DLD1 (cell line): Measurements from ENCODE around the gene GALNT16.

Experiments used
- in situ Hi-C: cut with HindIII; loops from 2 replicates; pipeline ENCODE4 v1.10.0; 2017; ENCODE audit warnings: low sequenced_read_pairs

The GALNT16 gene

DNA sequence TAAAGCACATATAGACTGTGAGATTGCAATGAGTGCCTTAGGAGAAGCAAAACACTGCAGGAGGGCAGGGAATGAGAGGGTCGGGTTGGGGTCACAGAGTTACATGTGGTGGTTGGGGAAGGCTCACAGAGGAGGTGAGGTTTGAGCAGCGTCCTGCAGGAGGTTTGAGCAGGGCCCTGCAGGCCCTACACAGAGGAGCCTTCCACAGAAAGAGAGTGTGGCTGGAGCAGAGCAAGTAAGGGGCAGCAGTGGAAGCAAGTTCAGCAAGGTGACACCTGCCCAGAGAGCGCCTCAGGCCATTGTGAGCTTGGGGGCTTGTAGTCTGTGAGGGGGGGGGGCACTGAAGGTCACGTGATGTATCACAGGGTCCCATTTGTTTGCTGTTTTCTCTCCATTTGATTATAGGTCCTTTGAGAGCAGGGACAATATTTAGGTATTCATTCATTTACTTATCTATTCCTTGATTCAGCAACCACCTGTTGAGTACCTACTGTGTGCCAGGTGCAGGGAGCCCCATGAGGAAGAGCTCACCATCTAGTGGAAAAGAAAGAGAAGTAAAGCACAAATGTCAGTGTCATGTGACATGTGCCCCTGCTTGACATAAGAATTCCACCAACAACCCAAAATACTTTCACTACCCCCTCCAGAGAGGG, 56.6 kb downstream of the GALNT16 start:
- in situ Hi-C loops, result no loop called here

GRCh38 chr14:69317102-69317755, 57.3 kb downstream of the GALNT16 start:
- in situ Hi-C loops, result no loop called here

GRCh38 chr14:69317780-69318179, 57.8 kb downstream of the GALNT16 start:
- in situ Hi-C loops, result no loop called here

- in situ Hi-C loops, result no loop called here
These were observed 58.3 kb downstream of the GALNT16 start for GRCh38 chr14:69318241-69318640.

GRCh38 chr14:69318901-69319475, 59.0 kb downstream of the GALNT16 start:
- in situ Hi-C loops, result no loop called here

DNA sequence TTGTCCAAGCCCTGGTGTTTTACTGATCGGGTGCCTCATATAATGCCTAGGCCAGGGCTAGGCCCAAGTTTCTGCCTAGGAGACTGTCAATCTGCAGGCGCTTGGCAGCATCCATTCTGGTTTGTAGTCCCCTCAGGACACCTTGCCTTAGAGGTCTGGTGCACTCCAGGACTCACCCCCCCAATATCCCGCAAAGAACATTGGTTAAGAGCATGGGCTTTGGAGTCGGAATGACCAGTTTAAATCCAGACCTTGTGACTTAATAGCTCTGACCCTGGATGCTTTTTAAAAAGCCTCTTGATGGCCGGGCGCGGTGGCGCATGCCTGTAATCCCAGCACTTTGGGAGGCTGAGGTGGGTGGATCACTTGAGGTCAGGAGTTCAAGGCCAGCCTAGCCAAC, 60.0 kb downstream of the GALNT16 start:
- in situ Hi-C loops, result no loop called here

- in situ Hi-C loops, result no loop called here
These were observed 60.8 kb downstream of the GALNT16 start for GRCh38 chr14:69320581-69321365.

DNA sequence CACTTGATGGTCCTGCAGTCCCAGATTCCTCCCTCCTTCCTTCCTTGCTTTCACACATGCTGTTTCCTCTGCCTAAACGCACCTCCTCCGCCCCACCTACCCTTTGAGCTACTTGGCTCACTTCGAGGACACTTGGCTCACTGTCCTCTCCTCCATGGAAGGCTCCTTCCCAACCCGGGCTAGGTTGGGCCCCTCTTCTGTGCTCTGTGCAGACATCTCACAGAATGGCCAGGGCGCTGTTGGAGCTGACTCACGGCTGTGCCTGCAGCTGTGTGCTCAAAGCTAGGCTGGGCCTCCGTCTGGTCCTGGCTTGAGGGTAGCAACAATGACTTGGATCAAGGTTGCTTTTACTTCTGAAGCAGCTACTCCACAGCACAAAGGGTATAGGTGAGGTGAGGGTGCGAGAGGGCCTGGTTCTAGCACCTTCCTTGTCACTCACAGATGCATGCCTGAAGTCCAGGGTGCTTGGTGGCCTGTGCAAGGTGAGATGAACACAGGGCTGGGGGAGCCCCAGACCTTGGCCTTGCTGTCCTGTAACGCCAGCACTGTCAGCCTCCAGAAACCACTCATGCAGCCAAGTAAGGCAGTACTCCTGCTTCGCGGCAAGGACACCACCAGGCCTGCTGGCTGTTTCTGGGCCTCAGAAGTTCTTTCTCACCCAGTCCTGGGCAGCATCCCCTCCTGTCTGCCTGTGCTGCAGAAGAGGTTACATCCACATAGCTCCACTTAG, 61.8 kb downstream of the GALNT16 start:
- in situ Hi-C loops, result no loop called here

GRCh38 chr14:69323266-69323998, 63.5 kb downstream of the GALNT16 start:
- in situ Hi-C loops, result no loop called here

GRCh38 chr14:69323999-69324282, 64.0 kb downstream of the GALNT16 start:
- in situ Hi-C loops, result no loop called here

DNA sequence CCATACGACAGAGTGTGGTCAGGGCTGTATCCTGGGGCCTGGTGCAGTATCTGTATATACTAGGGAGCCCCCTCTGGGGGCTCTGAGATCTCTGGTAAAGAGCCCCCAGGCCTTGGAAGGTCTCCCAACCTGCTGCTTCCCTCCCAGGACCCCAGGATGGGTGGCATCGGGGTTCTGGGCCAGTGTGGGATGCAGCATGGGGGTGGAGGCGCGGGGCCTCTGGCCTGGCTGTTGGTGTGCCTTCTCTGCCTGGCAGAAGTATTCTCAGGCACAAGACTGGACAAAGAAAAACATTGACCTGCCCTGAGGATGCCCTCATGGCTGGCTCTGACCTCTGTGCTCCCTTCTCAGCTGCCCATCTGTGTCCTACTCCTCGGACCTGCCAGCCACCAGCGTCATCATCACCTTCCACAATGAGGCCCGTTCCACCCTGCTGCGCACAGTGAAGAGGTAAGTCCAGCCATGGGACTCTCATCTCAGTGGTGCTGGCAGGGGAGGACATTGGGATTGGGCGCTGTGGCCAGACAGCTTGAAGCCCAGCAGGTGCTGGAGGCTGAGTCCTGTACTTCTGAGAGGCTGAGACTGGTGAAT, 64.5 kb downstream of the GALNT16 start:
- in situ Hi-C loops, result no loop called here

DNA sequence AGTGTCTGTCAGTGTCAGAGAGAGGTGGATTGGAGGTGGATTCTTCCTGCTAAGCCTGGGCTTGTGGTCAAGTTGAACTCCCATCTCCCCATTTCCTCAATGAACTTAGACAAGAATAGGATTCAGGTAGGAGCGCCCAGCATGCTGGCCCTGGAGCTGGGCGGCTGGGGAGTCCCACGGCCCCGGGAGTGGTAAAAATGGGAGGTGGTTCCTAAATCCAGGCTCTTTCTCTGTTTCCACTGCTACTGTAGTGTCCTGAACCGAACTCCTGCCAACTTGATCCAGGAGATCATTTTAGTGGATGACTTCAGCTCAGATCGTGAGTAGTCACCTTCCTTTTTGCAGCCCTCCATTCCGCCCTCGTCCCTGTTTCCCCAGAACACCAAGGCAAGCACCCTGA, 65.1 kb downstream of the GALNT16 start:
- in situ Hi-C loops, result no loop called here

GRCh38 chr14:69325646-69326265, 65.8 kb downstream of the GALNT16 start:
- in situ Hi-C loops, result no loop called here

DNA sequence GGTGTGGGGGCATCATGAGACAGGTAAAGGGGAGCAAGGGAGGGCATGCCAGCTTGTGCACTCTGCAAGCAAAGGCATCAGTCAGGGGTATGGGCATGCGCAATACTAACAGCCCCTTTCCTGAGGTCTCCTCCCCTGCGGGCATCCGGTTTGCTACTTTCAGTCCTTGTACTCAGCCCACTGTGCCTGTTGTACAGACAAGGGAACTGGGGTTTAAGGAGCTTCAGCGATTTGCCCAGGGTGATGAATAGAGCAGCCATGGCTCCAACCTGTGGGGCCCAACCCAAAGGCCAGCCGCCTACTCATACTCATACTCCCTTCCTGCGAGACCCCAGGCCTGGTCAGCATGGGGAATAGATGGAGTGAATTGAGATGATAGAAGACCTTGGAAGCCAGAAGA, 66.7 kb downstream of the GALNT16 start:
- in situ Hi-C loops, result no loop called here

GRCh38 chr14:69327507-69327906, 67.5 kb downstream of the GALNT16 start:
- in situ Hi-C loops, result no loop called here

GRCh38 chr14:69328317-69328716, 68.4 kb downstream of the GALNT16 start:
- in situ Hi-C loops, result no loop called here

- in situ Hi-C loops, result no loop called here
These were observed 68.8 kb downstream of the GALNT16 start for GRCh38 chr14:69328765-69329164.

- in situ Hi-C loops, result no loop called here
These were observed 71.2 kb downstream of the GALNT16 start for GRCh38 chr14:69331206-69331605.

- in situ Hi-C loops, result no loop called here
These were observed 72.9 kb downstream of the GALNT16 start for GRCh38 chr14:69332782-69333395.
